CD14-positive monocyte (primary cell): Measurements from ENCODE around the gene KCNMB1. TPM values are rescaled to one million over a fixed set of nuclear protein-coding genes. Genes with fewer than 3 reads are reported as not detected.
A peak's percentile ranks its signal among the peaks of the same experiment; 100 is the strongest.

Experiments
- DNase-seq, 3 donors: peaks; one replicate each; pipeline ENCODE4 v3.0.0-alpha.2; 2011 to 2022
- H2AFZ ChIP-seq: 2 replicates; pipeline ENCODE4 v1.6.0; 2012; ENCODE audit warnings: mild to moderate bottlenecking, low read depth, low read length, inconsistent platforms; ENCODE audit not compliant: insufficient read depth, poor library complexity, severe bottlenecking
- H3K27ac ChIP-seq, 2 donors: 1 replicate in 1 of 2; 2 replicates in 1 of 2; pipeline ENCODE4 v1.5.1; 2012 to 2013; ENCODE audit warnings: low read length in 2 of 2, control low read depth in 1 of 2, inconsistent platforms in 1 of 2, low read depth in 1 of 2, mild to moderate bottlenecking in 1 of 2
- H3K27me3 ChIP-seq, 2 donors: one replicate each; pipeline versions ENCODE4 v1.6.0 to v1.6.1; 2011 to 2013; ENCODE audit warnings: low read length in 2 of 2; ENCODE audit not compliant: control insufficient read depth in 2 of 2, insufficient read depth in 2 of 2
- H3K36me3 ChIP-seq, 2 donors: replicated peaks in 1 of 2; 1 replicate in 1 of 2; 2 replicates in 1 of 2; pipeline versions ENCODE4 v1.5.1 to v1.6.1; 2012 to 2013; ENCODE audit warnings: low read length in 2 of 2, control low read depth in 1 of 2, inconsistent platforms in 1 of 2, mild to moderate bottlenecking in 1 of 2; ENCODE audit not compliant: insufficient read depth in 2 of 2, control insufficient read depth in 1 of 2
- H3K4me1 ChIP-seq, 2 donors: 1 replicate in 1 of 2; 2 replicates in 1 of 2; pipeline versions ENCODE4 v1.5.1 to v1.6.1; 2012 to 2013; ENCODE audit warnings: low read length in 2 of 2, control low read depth in 1 of 2, inconsistent platforms in 1 of 2, mild to moderate bottlenecking in 1 of 2, moderate library complexity in 1 of 2; ENCODE audit not compliant: insufficient read depth in 2 of 2, control insufficient read depth in 1 of 2
- H3K4me2 ChIP-seq: replicated peaks from 2 replicates; pipeline ENCODE3; 2012; ENCODE audit warnings: low read length, moderate library complexity, mild to moderate bottlenecking; ENCODE audit not compliant: poor library complexity, severe bottlenecking; ENCODE audit errors: extremely low read depth
- H3K4me3 ChIP-seq, 3 experiments: fragments of 200-600 bp in 1 of 3; sonication (generic) in 1 of 3; replicated peaks in 1 of 3; 1 replicate in 2 of 3; 2 replicates in 1 of 3; pipeline ENCODE4 v1.5.1; 2011 to 2013; ENCODE audit warnings: low read length in 3 of 3, mild to moderate bottlenecking in 3 of 3, control low read depth in 2 of 3, low read depth in 2 of 3, inconsistent platforms in 1 of 3, moderate library complexity in 1 of 3
- H3K79me2 ChIP-seq: 2 replicates; pipeline ENCODE4 v1.6.0; 2012; ENCODE audit warnings: mild to moderate bottlenecking, control low read depth, inconsistent platforms, low read length, moderate library complexity; ENCODE audit not compliant: insufficient read depth
- H3K9ac ChIP-seq: 2 replicates; pipeline ENCODE4 v1.6.0; 2017; ENCODE audit warnings: low read length, mild to moderate bottlenecking; ENCODE audit not compliant: insufficient read depth, poor library complexity, severe bottlenecking
- H3K9me3 ChIP-seq, 2 donors: replicated peaks in 1 of 2; 1 replicate in 1 of 2; 2 replicates in 1 of 2; pipeline versions ENCODE4 v1.5.1 to v1.6.1; 2012 to 2013; ENCODE audit warnings: low read length in 2 of 2, control low read depth in 1 of 2; ENCODE audit not compliant: control insufficient read depth in 1 of 2, insufficient read depth in 1 of 2
- H4K20me1 ChIP-seq: 2 replicates; pipeline ENCODE4 v1.6.0; 2012; ENCODE audit warnings: mild to moderate bottlenecking, low read length, control low read depth, moderate library complexity; ENCODE audit not compliant: insufficient read depth
- H3K27ac Mint-ChIP-seq, 7 donors: one replicate each; pipeline ENCODE4 v1.8.0; 2020; ENCODE audit warnings: mild to moderate bottlenecking in 7 of 7, mixed read lengths in 7 of 7, moderate library complexity in 6 of 7, inconsistent platforms in 2 of 7
- H3K27me3 Mint-ChIP-seq, 3 donors: one replicate each; pipeline ENCODE4 v1.8.0; 2021 to 2022; ENCODE audit warnings: low read depth in 3 of 3, mild to moderate bottlenecking in 3 of 3, mixed read lengths in 3 of 3, moderate library complexity in 3 of 3, inconsistent platforms in 1 of 3
- H3K36me3 Mint-ChIP-seq, 2 donors: one replicate each; pipeline ENCODE4 v1.8.0; 2020; ENCODE audit warnings: mixed read lengths in 2 of 2, inconsistent platforms in 1 of 2, mild to moderate bottlenecking in 1 of 2
- H3K4me1 Mint-ChIP-seq: one replicate; pipeline ENCODE4 v1.8.0; 2020; ENCODE audit warnings: mild to moderate bottlenecking, mixed read lengths
- H3K4me3 Mint-ChIP-seq, 2 donors: one replicate each; pipeline ENCODE4 v1.8.0; 2020; ENCODE audit warnings: mild to moderate bottlenecking in 2 of 2, mixed read lengths in 2 of 2, moderate library complexity in 1 of 2
- H3K9me3 Mint-ChIP-seq, 7 donors: one replicate each; pipeline ENCODE4 v1.8.0; 2020 to 2022; ENCODE audit warnings: mixed read lengths in 7 of 7, mild to moderate bottlenecking in 6 of 7, moderate library complexity in 6 of 7, inconsistent platforms in 2 of 7
- WGBS: methylation state at CpG from one replicate; pipeline ENCODE4 v1.1.5; 2013; ENCODE audit warnings: missing lambda C conversion rate; ENCODE audit not compliant: insufficient coverage; 5-methylcytosine and 5-hydroxymethylcytosine counted together
- intact Hi-C, 2 donors: fragments of 100-400 bp; cut with micrococcal nuclease; formaldehyde crosslinking; loops; one replicate each; pipeline versions ENCODE4 v1.15.0 to v1.15.1; 2023
- polyA plus RNA-seq, 3 donors: library from polyadenylated mRNA; depleted of rRNA in 1 of 3; unstranded in 2 of 3; stranded (reverse) in 1 of 3; fragments of 300-500 nt in 2 of 3; fragments of >200 nt in 1 of 3; fragmentation: Illumina TruSeq in 2 of 3; gene quantifications; 1 replicate in 2 of 3; 2 replicates in 1 of 3; pipeline ENCODE4 v1.2.3, GENCODE V29; 2012 to 2021
- TF ChIP-seq, protein P1 (sequence below): fragments of 200-600 bp; IDR thresholded peaks from one replicate; pipeline ENCODE4 v1.8.0; 2022; ENCODE audit warnings: antibody characterized with exemption, mild to moderate bottlenecking

Gene KCNMB1
- polyA plus RNA-seq, 3 donors, result 0.79 to 20.8 (median 1.2) TPM

- Histone ChIP-seq H3K9me3 (no peaks in the 10 kb centered on the region), H3K4me3 (peak overlapping the region in 1 of 3 experiments; percentile 31), H4K20me1 (no peaks in the 10 kb centered on the region), H3K36me3 (no peaks in the 10 kb centered on the region), H3K27ac (peak overlapping the region; percentile 83 to 85), H3K4me2 (peak overlapping the region; percentile 49), H3K4me1 (peaks cover 88 to 96% of the 10 kb centered on the region in 2 donors), H2AFZ (peak overlapping the region; percentile 24), H3K9ac (peak overlapping the region; percentile 28), H3K79me2 (peaks cover 5% of the 10 kb centered on the region), H3K27me3 (no peaks in the 10 kb centered on the region)
- peak overlapping the region; percentile 57 to 73 for H3K4me3 Mint-ChIP-seq
- peak; percentile 74 to 83 (median 79) for DNase-seq
- intact Hi-C loops, result loop anchor here (5.0 kb wide), 2 partner anchors 36 to 41 kb away; partner anchors contain the start of gene LCP2 (in 1 of the 2)
- H3K27me3 Mint-ChIP-seq, result peaks cover 0 to 15% (median 6%) of the 10 kb centered on the region in 3 donors
- peaks cover 5 to 10% of the 10 kb centered on the region in 2 donors for H3K36me3 Mint-ChIP-seq
- TF ChIP-seq, protein P1, sequence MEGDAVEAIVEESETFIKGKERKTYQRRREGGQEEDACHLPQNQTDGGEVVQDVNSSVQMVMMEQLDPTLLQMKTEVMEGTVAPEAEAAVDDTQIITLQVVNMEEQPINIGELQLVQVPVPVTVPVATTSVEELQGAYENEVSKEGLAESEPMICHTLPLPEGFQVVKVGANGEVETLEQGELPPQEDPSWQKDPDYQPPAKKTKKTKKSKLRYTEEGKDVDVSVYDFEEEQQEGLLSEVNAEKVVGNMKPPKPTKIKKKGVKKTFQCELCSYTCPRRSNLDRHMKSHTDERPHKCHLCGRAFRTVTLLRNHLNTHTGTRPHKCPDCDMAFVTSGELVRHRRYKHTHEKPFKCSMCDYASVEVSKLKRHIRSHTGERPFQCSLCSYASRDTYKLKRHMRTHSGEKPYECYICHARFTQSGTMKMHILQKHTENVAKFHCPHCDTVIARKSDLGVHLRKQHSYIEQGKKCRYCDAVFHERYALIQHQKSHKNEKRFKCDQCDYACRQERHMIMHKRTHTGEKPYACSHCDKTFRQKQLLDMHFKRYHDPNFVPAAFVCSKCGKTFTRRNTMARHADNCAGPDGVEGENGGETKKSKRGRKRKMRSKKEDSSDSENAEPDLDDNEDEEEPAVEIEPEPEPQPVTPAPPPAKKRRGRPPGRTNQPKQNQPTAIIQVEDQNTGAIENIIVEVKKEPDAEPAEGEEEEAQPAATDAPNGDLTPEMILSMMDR, result no peak
- H3K4me1 Mint-ChIP-seq, result peaks cover 72% of the 10 kb centered on the region
- WGBS, result 12% methylated on average over 8 of the region's 11 CpGs
- peak overlapping the region in 1 of 7 donors; percentile 54 for H3K27ac Mint-ChIP-seq
- no peaks in the 10 kb centered on the region for H3K9me3 Mint-ChIP-seq
Observed at GRCh38 chr5:170333161-170333910, 55.8 kb downstream of the KCNMB1 start.

GRCh38 chr5:170332058-170332457, 57.1 kb downstream of the KCNMB1 start:
- H3K4me2 ChIP-seq, result no peak overlapping the region
- intact Hi-C loops, result loop anchor here (5.0 kb wide), 2 partner anchors 35 to 40 kb away; partner anchors contain the start of gene LCP2 (in 1 of the 2)
- WGBS, result 63% methylated on average over 3 of the region's 5 CpGs
- Mint-ChIP-seq H3K4me3 (no peak overlapping the region), H3K27me3 (peaks cover 0 to 15% (median 6%) of the 10 kb centered on the region in 3 donors), H3K36me3 (peaks cover 5 to 10% of the 10 kb centered on the region in 2 donors), H3K27ac (no peak overlapping the region), H3K9me3 (no peaks in the 10 kb centered on the region), H3K4me1 (peaks cover 59% of the 10 kb centered on the region)
- no peaks in the 10 kb centered on the region for H4K20me1 ChIP-seq
- no peak for DNase-seq
- no peaks in the 10 kb centered on the region for H3K36me3 ChIP-seq
- H3K4me3 ChIP-seq, result peak overlapping the region in 1 of 3 experiments; percentile 10
- peak overlapping the region; percentile 69 for H3K9ac ChIP-seq
- H3K9me3 ChIP-seq, result no peaks in the 10 kb centered on the region
- H3K79me2 ChIP-seq, result peaks cover 5% of the 10 kb centered on the region
- H3K27me3 ChIP-seq, result no peaks in the 10 kb centered on the region
- H3K27ac ChIP-seq, result peak overlapping the region; percentile 94 to 99
- TF ChIP-seq, protein P1, result no peak
- H2AFZ ChIP-seq, result no peak overlapping the region
- peaks cover 90 to 96% of the 10 kb centered on the region in 2 donors for H3K4me1 ChIP-seq
